OCI-LY1 (cell line): ENCODE measurements around the gene IRF2BP1.
A peak's percentile ranks its signal among the peaks of the same experiment; 100 is the strongest.

Experiments
- H2AFZ ChIP-seq: fragments of 200-600 bp; sonication (generic), shearing (Covaris generic); 2 replicates; pipeline ENCODE4 v1.6.0; 2014; ENCODE audit warnings: antibody characterized with exemption, mild to moderate bottlenecking, low read length
- H3F3A ChIP-seq: fragments of 200-600 bp; sonication (generic), shearing (Covaris generic); 2 replicates; pipeline ENCODE4 v1.6.0; 2014; ENCODE audit warnings: mild to moderate bottlenecking, antibody characterized with exemption, low read length, moderate library complexity; ENCODE audit not compliant: insufficient read depth
- H3K27ac ChIP-seq: fragments of 200-600 bp; sonication (generic); 2 replicates; pipeline ENCODE4 v1.5.1; 2014; ENCODE audit warnings: low read length, mixed run types, mild to moderate bottlenecking, low read depth; ENCODE audit not compliant: poor library complexity, severe bottlenecking
- H3K27me3 ChIP-seq: fragments of 200-600 bp; sonication (generic); 2 replicates; pipeline ENCODE4 v1.6.0; 2014; ENCODE audit warnings: antibody characterized with exemption, mild to moderate bottlenecking, low read length, moderate library complexity; ENCODE audit not compliant: insufficient read depth
- H3K36me3 ChIP-seq: fragments of 200-600 bp; sonication (generic); 2 replicates; pipeline ENCODE4 v1.6.1; 2014; ENCODE audit warnings: mild to moderate bottlenecking, antibody characterized with exemption, low read length, moderate library complexity, mixed read lengths; ENCODE audit not compliant: insufficient read depth
- H3K4me1 ChIP-seq: fragments of 200-600 bp; sonication (generic); 2 replicates; pipeline ENCODE4 v1.5.1; 2014; ENCODE audit warnings: mild to moderate bottlenecking, low read length, moderate library complexity; ENCODE audit not compliant: insufficient read depth, severe bottlenecking
- H3K4me2 ChIP-seq: fragments of 200-600 bp; sonication (generic), shearing (Covaris generic); 2 replicates; pipeline ENCODE4 v1.6.1; 2014; ENCODE audit warnings: low read length
- H3K4me3 ChIP-seq: fragments of 200-600 bp; sonication (generic); 2 replicates; pipeline ENCODE4 v1.5.1; 2014; ENCODE audit warnings: low read length, low read depth, mild to moderate bottlenecking, mixed read lengths; ENCODE audit not compliant: poor library complexity, severe bottlenecking
- H3K79me2 ChIP-seq: fragments of 200-600 bp; shearing (Covaris generic); 2 replicates; pipeline ENCODE4 v1.6.1; 2016; ENCODE audit warnings: mixed run types, low read length, mixed read lengths; ENCODE audit not compliant: insufficient read depth
- H3K9ac ChIP-seq: fragments of 200-600 bp; sonication (generic), shearing (Covaris generic); 2 replicates; pipeline ENCODE4 v1.6.1; 2014; ENCODE audit warnings: mild to moderate bottlenecking, low read length, mixed read lengths
- H3K9me2 ChIP-seq: fragments of 200-600 bp; sonication (generic), shearing (Covaris generic); 2 replicates; pipeline ENCODE4 v1.6.1; 2014; ENCODE audit warnings: low read depth, mild to moderate bottlenecking, low read length, mixed read lengths
- H3K9me3 ChIP-seq: fragments of 200-600 bp; shearing (Covaris generic); 2 replicates; pipeline ENCODE4 v1.6.1; 2014; ENCODE audit warnings: low read length, mixed read lengths
- H4K20me1 ChIP-seq: fragments of 200-600 bp; sonication (generic), shearing (Covaris generic); 2 replicates; pipeline ENCODE4 v1.6.0; 2016; ENCODE audit warnings: mild to moderate bottlenecking, low read length; ENCODE audit not compliant: insufficient read depth
- EZH2 ChIP-seq: fragments of 200-600 bp; sonication (generic), shearing (Covaris generic); IDR thresholded peaks from 2 replicates; pipeline ENCODE4 v1.8.0; 2017; ENCODE audit warnings: borderline replicate concordance, mixed run types, mild to moderate bottlenecking, antibody characterized with exemption, low read length, moderate library complexity, mixed read lengths
- TF ChIP-seq, protein P1 (sequence below): fragments of 200-600 bp; sonication (generic), shearing (Covaris generic); IDR thresholded peaks from 2 replicates; pipeline ENCODE4 v1.5.1; 2017; ENCODE audit warnings: mild to moderate bottlenecking, antibody characterized with exemption, low read length, moderate library complexity, mixed read lengths

IRF2BP1 gene

DNA sequence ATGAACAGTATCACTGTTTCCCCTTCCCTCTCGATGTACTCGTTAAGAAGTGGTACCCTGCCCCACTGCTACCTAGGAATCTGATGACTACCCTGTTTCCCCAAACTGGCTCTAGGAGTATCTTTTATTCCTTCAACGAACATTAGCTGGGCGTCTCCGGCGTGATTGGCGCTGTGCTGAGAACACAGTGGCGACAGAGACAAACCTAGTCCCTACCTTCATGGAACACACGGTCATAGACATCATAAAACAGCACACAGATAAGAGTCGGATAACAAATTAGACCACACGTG lies 23.7 kb downstream of the IRF2BP1 start:
- Histone ChIP-seq H3K4me3 (peak overlapping the region; percentile 94), H3K9me2 (no peaks in the 10 kb centered on the region), H3K4me1 (peaks cover 32% of the 10 kb centered on the region), H4K20me1 (no peaks in the 10 kb centered on the region), H3K27ac (peak overlapping the region; percentile 68), H3K9ac (peak overlapping the region; percentile 90), H3F3A (0 out of 2 replicates have a peak, but pooled peaks cover 3% of the 10 kb centered on the region), H3K4me2 (peak overlapping the region; percentile 98), H3K9me3 (no peaks in the 10 kb centered on the region), H2AFZ (no peak overlapping the region), H3K27me3 (no peaks in the 10 kb centered on the region), H3K36me3 (peaks cover 19% of the 10 kb centered on the region), H3K79me2 (peaks cover 13% of the 10 kb centered on the region; the same call in 1 of the 2 replicates)
- no peak for TF ChIP-seq EZH2
- TF ChIP-seq, protein P1, sequence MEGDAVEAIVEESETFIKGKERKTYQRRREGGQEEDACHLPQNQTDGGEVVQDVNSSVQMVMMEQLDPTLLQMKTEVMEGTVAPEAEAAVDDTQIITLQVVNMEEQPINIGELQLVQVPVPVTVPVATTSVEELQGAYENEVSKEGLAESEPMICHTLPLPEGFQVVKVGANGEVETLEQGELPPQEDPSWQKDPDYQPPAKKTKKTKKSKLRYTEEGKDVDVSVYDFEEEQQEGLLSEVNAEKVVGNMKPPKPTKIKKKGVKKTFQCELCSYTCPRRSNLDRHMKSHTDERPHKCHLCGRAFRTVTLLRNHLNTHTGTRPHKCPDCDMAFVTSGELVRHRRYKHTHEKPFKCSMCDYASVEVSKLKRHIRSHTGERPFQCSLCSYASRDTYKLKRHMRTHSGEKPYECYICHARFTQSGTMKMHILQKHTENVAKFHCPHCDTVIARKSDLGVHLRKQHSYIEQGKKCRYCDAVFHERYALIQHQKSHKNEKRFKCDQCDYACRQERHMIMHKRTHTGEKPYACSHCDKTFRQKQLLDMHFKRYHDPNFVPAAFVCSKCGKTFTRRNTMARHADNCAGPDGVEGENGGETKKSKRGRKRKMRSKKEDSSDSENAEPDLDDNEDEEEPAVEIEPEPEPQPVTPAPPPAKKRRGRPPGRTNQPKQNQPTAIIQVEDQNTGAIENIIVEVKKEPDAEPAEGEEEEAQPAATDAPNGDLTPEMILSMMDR = no peak

DNA sequence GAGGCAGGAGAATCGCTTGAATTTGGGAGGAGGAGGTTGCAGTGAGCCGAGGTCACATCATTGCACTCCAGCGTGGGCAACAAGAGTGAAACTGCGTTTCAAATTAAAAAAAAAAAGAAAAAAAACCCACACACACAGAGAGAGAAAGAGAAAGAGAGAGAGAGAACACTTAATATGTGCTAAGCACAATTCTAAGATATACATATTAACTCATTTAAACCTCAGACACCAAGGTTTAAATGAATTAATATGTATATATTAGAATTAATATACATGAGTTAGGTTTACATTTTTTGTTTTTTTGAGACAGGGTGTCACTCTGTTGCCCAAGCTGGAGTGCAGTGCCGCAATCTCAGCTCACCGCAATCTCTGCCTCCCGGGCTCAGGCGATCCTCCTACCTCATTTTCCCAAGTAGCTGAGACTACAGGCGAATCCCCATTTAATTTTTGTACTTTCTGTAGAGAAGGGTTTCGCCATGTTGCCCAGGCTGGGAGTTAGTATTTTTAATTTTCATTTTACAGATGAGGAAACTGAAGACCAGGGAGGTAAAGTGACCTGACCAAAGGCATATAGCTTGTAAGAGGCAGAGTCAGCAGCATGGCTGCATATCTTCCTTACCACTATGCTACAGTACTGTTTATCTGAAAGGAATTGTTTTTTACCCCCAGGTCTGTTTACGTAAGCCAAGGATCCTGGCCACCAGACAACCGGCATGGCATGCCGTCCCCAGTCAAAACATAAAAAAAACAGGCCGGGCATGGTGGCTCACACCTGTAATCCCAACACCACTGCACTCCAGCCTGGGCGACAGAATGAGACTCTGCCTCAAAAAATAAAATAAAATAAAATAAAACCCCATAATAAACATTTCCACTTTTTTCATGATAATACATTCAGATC lies 25.3 kb downstream of the IRF2BP1 start:
- Histone ChIP-seq H3K27ac (peak overlapping the region; percentile 22), H3K4me2 (peak overlapping the region; percentile 52), H3K9me2 (no peaks in the 10 kb centered on the region), H3K4me3 (peak overlapping the region; percentile 34), H3F3A (0 out of 2 replicates have a peak, but pooled peaks cover 3% of the 10 kb centered on the region), H3K27me3 (no peaks in the 10 kb centered on the region), H2AFZ (no peak overlapping the region), H3K79me2 (peaks cover 13% of the 10 kb centered on the region; the same call in 1 of the 2 replicates), H4K20me1 (no peaks in the 10 kb centered on the region), H3K9me3 (no peaks in the 10 kb centered on the region), H3K4me1 (peaks cover 32% of the 10 kb centered on the region), H3K9ac (peak overlapping the region; percentile 25; the same call in 1 of the 2 replicates), H3K36me3 (peaks cover 24% of the 10 kb centered on the region)
- no peak for TF ChIP-seq EZH2
- TF ChIP-seq, protein P1 = no peak

- Histone ChIP-seq H3K9me2 (no peaks in the 10 kb centered on the region), H3K36me3 (peaks cover 68% of the 10 kb centered on the region), H3K27me3 (no peaks in the 10 kb centered on the region), H3K9me3 (no peaks in the 10 kb centered on the region), H3K27ac (no peak overlapping the region), H2AFZ (no peak overlapping the region), H3F3A (no peaks in the 10 kb centered on the region), H3K4me1 (no peaks in the 10 kb centered on the region), H3K4me3 (no peak overlapping the region), H3K9ac (no peak overlapping the region), H3K79me2 (no peaks in the 10 kb centered on the region), H4K20me1 (no peaks in the 10 kb centered on the region), H3K4me2 (no peak overlapping the region)
- TF ChIP-seq EZH2 = no peak
- TF ChIP-seq, protein P1 = no peak
Measured at GRCh38 chr19:45854167-45854778, 31.7 kb downstream of the IRF2BP1 start.
